ENCODE measurements around the gene SNX32. TPM values are rescaled to one million over a fixed set of nuclear protein-coding genes. Genes with fewer than 3 reads are reported as not detected.

Gene SNX32
- total RNA-seq, 2 experiments from 2014 or later, result 2.4 to 3.3 TPM

GRCh38 chr11:65872586-65873317 lies 39.0 kb downstream of the SNX32 start, which contains the start of gene EFEMP2:
TSS of gene EFEMP2 (minus strand) at chr11:65872800. CDS start at chr11:65872354, 446 bp downstream.
- Mint-ChIP-seq H3K27ac (peak within 1 kb of the TSS; percentile 85), H3K27me3 (no peaks in the 10 kb centered on the region), H3K4me3 (peak within 1 kb of the TSS; percentile 95), H3K36me3 (peaks cover under 1% of the 10 kb centered on the region), H3K9me3 (no peaks in the 10 kb centered on the region), H3K4me1 (peaks cover 28% of the 10 kb centered on the region)
- DNase-seq, result no peak

DNA sequence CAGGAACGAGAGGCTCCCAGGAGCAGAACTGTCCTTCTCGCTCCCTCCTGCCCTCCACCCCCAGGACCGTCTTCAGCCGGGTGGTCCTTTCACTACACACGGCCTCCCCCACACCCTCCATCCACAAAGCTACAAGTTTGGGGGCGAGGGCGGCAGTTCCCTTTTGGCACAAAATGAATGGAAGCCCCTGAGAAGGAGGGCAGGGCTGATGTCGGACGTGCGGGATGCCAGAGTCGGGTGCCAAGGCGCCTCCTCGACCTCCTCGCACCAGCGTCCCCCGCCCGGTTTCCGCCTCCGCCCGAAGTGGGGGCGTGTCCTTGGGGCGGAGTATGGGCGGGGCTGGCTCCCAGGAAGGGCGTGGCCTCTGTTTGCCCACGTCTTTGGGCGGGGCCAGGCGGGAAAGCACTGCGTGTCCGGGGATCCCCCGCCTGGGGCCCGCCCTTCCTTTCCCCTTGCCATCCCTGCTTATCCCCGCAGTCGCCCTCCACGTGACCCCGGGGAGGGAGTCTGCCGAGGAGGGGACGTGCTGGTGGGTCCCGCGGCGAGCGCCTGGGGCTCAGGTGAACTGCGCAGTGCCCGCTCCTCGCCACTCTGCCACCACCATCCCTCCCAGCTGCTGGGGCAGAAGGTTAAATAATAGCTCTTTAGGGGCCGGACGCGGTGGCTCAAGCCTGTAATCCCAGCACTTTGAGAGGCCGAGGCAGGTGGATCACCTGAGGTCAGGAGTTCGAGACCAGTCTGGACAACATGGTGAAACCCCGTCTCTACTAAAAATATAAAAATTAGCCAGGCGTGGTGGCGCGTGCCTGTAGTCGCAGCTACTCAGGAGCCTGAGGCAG lies 39.8 kb downstream of the SNX32 start:
- Mint-ChIP-seq H3K36me3 (no peaks in the 10 kb centered on the region), H3K4me1 (peaks cover 30% of the 10 kb centered on the region), H3K27me3 (no peaks in the 10 kb centered on the region), H3K27ac (peak overlapping the region; percentile 85), H3K4me3 (peak overlapping the region; percentile 95), H3K9me3 (no peaks in the 10 kb centered on the region)
- peak; percentile 97 for DNase-seq

DNA sequence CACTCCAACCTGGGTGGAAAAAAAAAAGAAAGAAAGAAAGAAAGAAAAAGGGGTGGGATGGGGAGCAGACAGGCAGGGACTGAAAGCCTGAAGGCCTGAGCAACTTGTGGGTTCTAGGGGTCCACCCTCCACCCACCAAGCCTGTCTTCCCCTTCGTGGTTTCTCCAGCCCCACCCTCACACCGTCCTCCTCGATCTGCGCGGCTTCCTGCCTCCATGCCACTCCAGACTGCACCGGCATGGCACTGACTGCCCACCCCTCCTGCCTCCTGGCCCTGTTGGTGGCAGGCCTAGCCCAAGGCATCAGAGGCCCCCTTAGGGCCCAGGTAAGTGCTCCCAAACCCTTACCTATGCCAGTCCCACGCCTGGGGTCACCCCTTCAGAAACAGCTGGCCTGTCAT lies 45.9 kb downstream of the SNX32 start, which contains the start of gene CTSW:
CTSW (plus strand) TSS at position 221 of the 400 bp plus-strand sequence; CDS start at position 239, 18 bp downstream.
- no peaks in the 10 kb centered on the region for H3K27me3 Mint-ChIP-seq
- H3K27ac Mint-ChIP-seq, result peak within 1 kb of the TSS; percentile 86
- DNase-seq, result peak; percentile 47
- H3K9me3 Mint-ChIP-seq, result no peaks in the 10 kb centered on the region
- peak within 1 kb of the TSS; percentile 75 for H3K4me3 Mint-ChIP-seq
- H3K4me1 Mint-ChIP-seq, result peaks cover 53% of the 10 kb centered on the region
- H3K36me3 Mint-ChIP-seq, result peaks cover 21% of the 10 kb centered on the region

- peak overlapping the region; percentile 75 for H3K4me3 Mint-ChIP-seq
These were observed 46.3 kb downstream of the SNX32 start for GRCh38 chr11:65880027-65880426.

DNA sequence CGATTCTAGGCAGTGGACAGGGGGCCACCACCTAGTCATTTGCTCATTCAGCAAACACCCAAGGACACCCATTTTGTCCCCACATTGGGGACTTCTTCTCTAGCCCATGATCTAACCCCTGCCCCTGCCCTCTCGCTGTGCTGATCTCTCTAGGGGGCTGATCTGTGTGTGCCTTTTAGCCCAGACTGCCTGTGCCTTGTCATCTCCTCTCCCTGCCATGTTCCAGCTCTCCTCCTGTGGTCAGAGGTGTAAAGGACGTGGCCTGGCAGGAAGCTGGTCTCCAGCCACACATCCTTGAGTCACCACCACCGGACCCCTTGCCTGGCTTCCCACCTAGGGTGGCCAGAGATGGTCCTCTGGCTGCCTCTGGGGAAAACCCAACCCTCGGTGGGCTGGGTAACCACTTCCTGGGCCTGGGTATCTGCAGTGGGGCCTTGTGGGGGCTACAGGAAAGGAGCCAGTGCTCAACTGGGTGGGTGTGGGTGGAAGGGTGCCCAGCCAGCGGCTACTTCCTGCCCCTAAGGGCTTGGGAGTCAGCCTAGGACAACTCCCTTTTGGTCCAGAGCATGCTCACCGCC lies 47.2 kb downstream of the SNX32 start:
- H3K9me3 Mint-ChIP-seq, result no peaks in the 10 kb centered on the region
- peaks cover 60% of the 10 kb centered on the region for H3K4me1 Mint-ChIP-seq
- H3K27ac Mint-ChIP-seq, result peak overlapping the region; percentile 86
- peaks cover 21% of the 10 kb centered on the region for H3K36me3 Mint-ChIP-seq
- no peak for DNase-seq
- H3K4me3 Mint-ChIP-seq, result peak overlapping the region; percentile 75
- H3K27me3 Mint-ChIP-seq, result no peaks in the 10 kb centered on the region

More at GRCh38 chr11:65880027-65880426, 46.3 kb downstream of the SNX32 start:
- no peaks in the 10 kb centered on the region for H3K9me3 Mint-ChIP-seq
- peaks cover 54% of the 10 kb centered on the region for H3K4me1 Mint-ChIP-seq
- H3K27ac Mint-ChIP-seq, result peak overlapping the region; percentile 86
- no peak for DNase-seq
- H3K36me3 Mint-ChIP-seq, result peaks cover 21% of the 10 kb centered on the region
- H3K27me3 Mint-ChIP-seq, result no peaks in the 10 kb centered on the region

DNA sequence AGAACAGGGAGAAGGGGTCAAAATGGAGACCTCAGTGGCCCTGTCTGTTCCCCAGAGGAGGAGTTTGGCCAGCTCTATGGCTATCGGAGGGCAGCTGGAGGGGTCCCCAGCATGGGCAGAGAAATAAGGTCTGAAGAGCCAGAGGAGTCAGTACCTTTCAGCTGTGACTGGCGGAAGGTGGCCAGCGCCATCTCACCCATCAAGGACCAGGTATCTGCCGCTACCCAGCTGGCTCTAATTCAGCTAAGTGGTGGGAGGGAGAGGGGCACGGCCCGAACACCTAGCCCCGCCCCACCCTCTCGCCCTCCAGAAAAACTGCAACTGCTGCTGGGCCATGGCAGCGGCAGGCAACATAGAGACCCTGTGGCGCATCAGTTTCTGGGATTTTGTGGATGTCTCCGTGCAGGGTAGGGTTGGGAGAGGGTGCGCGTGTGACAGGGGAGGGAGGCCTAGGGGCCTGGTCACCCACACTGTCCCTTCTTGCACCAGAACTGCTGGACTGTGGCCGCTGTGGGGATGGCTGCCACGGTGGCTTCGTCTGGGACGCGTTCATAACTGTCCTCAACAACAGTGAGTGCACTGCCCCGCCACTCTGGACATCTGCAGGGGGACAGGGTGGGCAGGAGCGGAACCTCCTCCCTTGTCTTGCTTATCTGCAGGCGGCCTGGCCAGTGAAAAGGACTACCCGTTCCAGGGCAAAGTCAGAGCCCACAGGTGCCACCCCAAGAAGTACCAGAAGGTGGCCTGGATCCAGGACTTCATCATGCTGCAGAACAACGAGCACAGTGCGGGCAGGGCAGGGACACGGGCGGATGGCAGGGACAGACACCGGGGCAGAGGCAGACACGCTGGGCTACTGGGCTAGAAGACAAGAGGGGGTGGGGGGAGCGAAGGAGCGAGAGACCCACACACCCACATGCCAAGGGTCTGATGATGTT lies 48.6 kb downstream of the SNX32 start:
- Mint-ChIP-seq H3K4me3 (no peak overlapping the region), H3K36me3 (peaks cover 27% of the 10 kb centered on the region), H3K4me1 (peaks cover 66% of the 10 kb centered on the region), H3K27ac (no peak overlapping the region), H3K9me3 (no peaks in the 10 kb centered on the region), H3K27me3 (no peaks in the 10 kb centered on the region)
- DNase-seq, result no peak

- Mint-ChIP-seq H3K36me3 (peaks cover 30% of the 10 kb centered on the region), H3K27ac (no peak overlapping the region), H3K27me3 (no peaks in the 10 kb centered on the region), H3K9me3 (no peaks in the 10 kb centered on the region), H3K4me3 (no peak overlapping the region), H3K4me1 (peaks cover 65% of the 10 kb centered on the region)
- DNase-seq, result no peak
These were observed 49.4 kb downstream of the SNX32 start for GRCh38 chr11:65883058-65883761.

DNA sequence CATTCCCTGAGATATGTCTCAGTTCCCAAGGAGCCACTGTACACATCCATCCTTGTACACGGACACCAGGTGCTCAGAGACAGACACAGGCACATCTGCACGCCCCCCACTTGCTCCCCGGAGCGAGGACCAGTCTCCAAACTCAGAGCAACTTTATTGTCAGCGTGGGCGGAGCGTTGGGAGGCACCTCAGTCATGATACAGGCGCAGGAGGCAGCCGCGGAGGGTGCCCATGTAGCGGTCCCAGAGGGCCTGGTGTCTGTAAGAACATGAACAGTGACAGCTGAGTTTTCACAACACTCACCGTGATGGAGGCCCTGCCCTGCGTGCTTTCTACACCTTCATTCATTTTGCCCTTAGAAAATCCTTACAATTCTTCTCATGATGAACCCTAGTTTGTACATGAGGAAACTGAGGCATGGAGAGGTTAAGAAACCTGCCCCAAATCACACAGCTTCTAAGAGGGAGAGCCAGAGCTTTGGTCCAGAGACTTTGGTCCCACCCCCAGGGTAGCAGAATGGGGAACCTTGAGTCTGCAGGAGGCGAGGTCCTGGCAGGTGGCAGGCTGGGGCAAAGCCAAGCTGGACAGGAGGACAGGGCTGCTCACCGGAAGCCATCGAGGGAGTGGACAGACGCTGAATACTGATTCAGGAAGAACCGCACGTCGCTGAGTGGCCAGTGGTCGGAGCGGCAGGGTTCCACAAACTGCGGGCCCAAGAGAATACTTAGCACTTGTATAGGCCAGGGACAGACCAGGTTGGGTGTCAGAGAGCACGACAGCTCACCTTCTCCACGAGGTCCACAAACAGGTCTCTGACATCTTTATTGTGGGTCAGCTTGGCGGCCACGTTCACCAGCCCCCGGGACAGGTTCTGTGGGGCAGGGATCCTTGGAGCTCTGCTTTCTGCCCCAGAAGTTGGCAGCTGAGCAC lies 50.3 kb downstream of the SNX32 start:
- no peak for DNase-seq
- H3K27ac Mint-ChIP-seq, result peak overlapping the region; percentile 72
- H3K36me3 Mint-ChIP-seq, result peaks cover 30% of the 10 kb centered on the region
- no peaks in the 10 kb centered on the region for H3K27me3 Mint-ChIP-seq
- no peaks in the 10 kb centered on the region for H3K9me3 Mint-ChIP-seq
- H3K4me3 Mint-ChIP-seq, result no peak overlapping the region
- H3K4me1 Mint-ChIP-seq, result peaks cover 62% of the 10 kb centered on the region

- peak; percentile 84 for DNase-seq
- Mint-ChIP-seq H3K27ac (peak overlapping the region; percentile 72), H3K4me1 (peaks cover 62% of the 10 kb centered on the region), H3K9me3 (no peaks in the 10 kb centered on the region), H3K4me3 (no peak overlapping the region), H3K27me3 (no peaks in the 10 kb centered on the region), H3K36me3 (peaks cover 30% of the 10 kb centered on the region)
These were observed 50.9 kb downstream of the SNX32 start for GRCh38 chr11:65884716-65885092.

GRCh38 chr11:65885231-65885630 lies 51.5 kb downstream of the SNX32 start:
- H3K27ac Mint-ChIP-seq, result peak overlapping the region; percentile 32
- H3K9me3 Mint-ChIP-seq, result no peaks in the 10 kb centered on the region
- no peaks in the 10 kb centered on the region for H3K27me3 Mint-ChIP-seq
- H3K36me3 Mint-ChIP-seq, result peaks cover 28% of the 10 kb centered on the region
- DNase-seq, result no peak
- H3K4me1 Mint-ChIP-seq, result peaks cover 62% of the 10 kb centered on the region
- no peak overlapping the region for H3K4me3 Mint-ChIP-seq

GRCh38 chr11:65885808-65886536 lies 52.2 kb downstream of the SNX32 start:
- Mint-ChIP-seq H3K4me3 (no peak overlapping the region), H3K9me3 (no peaks in the 10 kb centered on the region), H3K27me3 (no peaks in the 10 kb centered on the region), H3K4me1 (peaks cover 55% of the 10 kb centered on the region), H3K36me3 (peaks cover 22% of the 10 kb centered on the region), H3K27ac (no peak overlapping the region)
- no peak for DNase-seq

- no peak for DNase-seq
- peaks cover 25% of the 10 kb centered on the region for H3K36me3 Mint-ChIP-seq
- H3K27me3 Mint-ChIP-seq, result no peaks in the 10 kb centered on the region
- no peaks in the 10 kb centered on the region for H3K9me3 Mint-ChIP-seq
- H3K4me3 Mint-ChIP-seq, result peak overlapping the region; percentile 98
- H3K4me1 Mint-ChIP-seq, result peaks cover 47% of the 10 kb centered on the region
- peak overlapping the region; percentile 94 for H3K27ac Mint-ChIP-seq
These were observed 53.3 kb downstream of the SNX32 start for GRCh38 chr11:65886826-65887722.

Data from activated naive CD8-positive, alpha-beta T cell treated with anti-CD3 and anti-CD28 coated beads for 36 hours (primary cell).